GM13976 (cell line): ENCODE measurements around the gene PON2.

ENCODE experiments used
- DNase-seq: peaks from one replicate; pipeline ENCODE4 v3.0.0; 2012; ENCODE audit warnings: low spot score
- CTCF ChIP-seq: IDR thresholded peaks from 2 replicates; pipeline ENCODE4 v1.5.1; 2012; ENCODE audit warnings: borderline replicate concordance, mild to moderate bottlenecking; ENCODE audit not compliant: insufficient read depth; ENCODE audit errors: extremely low read depth, missing control alignments, control extremely low read depth
- in situ Hi-C: fragments of 300-500 bp; cut with MboI; formaldehyde crosslinking; loops from one replicate; pipeline ENCODE4 v1.12.0; 2022; ENCODE audit warnings: low sequenced_read_pairs, mixed read lengths, inconsistent platforms; ENCODE audit not compliant: unreplicated experiment

PON2 gene

GRCh38 chr7:95405800-95406199 lies 29.0 kb downstream of the PON2 start:
- DNase-seq: no peak
- TF ChIP-seq CTCF: no peak
- in situ Hi-C loops: no loop called here

- in situ Hi-C loops: no loop called here
- TF ChIP-seq CTCF: no peak
- no peak for DNase-seq
These were observed 29.6 kb downstream of the PON2 start for GRCh38 chr7:95405208-95405607.

GRCh38 chr7:95404316-95404865 lies 30.4 kb downstream of the PON2 start:
- TF ChIP-seq CTCF: no peak
- DNase-seq: no peak
- in situ Hi-C loops: no loop called here

GRCh38 chr7:95398155-95398940 lies 36.5 kb downstream of the PON2 start:
- TF ChIP-seq CTCF: no peak
- in situ Hi-C loops: no loop called here
- no peak for DNase-seq

- TF ChIP-seq CTCF: no peak
- DNase-seq: no peak
- in situ Hi-C loops: no loop called here
These were observed 37.4 kb downstream of the PON2 start for GRCh38 chr7:95397381-95397780.

- DNase-seq: no peak
- TF ChIP-seq CTCF: no peak
- in situ Hi-C loops: no loop called here
These were observed 38.4 kb downstream of the PON2 start, which contains the start of gene PON3 for GRCh38 chr7:95396136-95397032. Gene PON3, minus strand, starts transcription at chr7:95396375. Its CDS starts 25 bp downstream, at chr7:95396350.
